A549 (cell line): ENCODE data around the gene CHEK1. TPM values are rescaled to one million over a fixed set of nuclear protein-coding genes. Genes with fewer than 3 reads are reported as not detected.

ENCODE experiments used
- ATAC-seq, 2 experiments: fragments of 200-7000 bp in 1 of 2; fragments of >200 bp in 1 of 2; cut with Nextera tagmentation in 1 of 2; cut with Tn5 transposase in 1 of 2; 3 replicates each; pipeline versions ENCODE4 v1.8.0 to v1.9.1; 2018 to 2020; ENCODE audit warnings: mild to moderate bottlenecking in 1 of 2, moderate library complexity in 1 of 2
- CTCF ChIA-PET: fragments of 300-600 bp; sonication (Branson Sonifier 250); formaldehyde crosslinking; extraction: SDS; loops from one replicate; lab custom pipeline; 2021; ENCODE audit warnings: antibody characterized with exemption, inconsistent platforms; lab: Yijun Ruan, JAX
- POLR2A ChIA-PET: fragments of 350-600 bp; formaldehyde crosslinking; extraction: SDS; loops from one replicate; lab custom pipeline; 2021; ENCODE audit warnings: antibody characterized with exemption, inconsistent platforms; lab: Yijun Ruan, JAX
- DNase-seq, 2 experiments: peaks; one replicate each; pipeline versions ENCODE4 v3.0.0 to v3.0.0-alpha.2; 2011 to 2016; ENCODE audit warnings: low read depth in 1 of 2, low spot score in 1 of 2
- FAIRE-seq: peaks from 2 replicates; lab custom pipeline; 2011; peaks lifted over from hg19 to GRCh38; lab: Jason Lieb, UNC
- H3K27ac ChIP-seq, 2 experiments: fragments of >200 bp; sonication (Bioruptor Twin); formaldehyde crosslinking; 3 replicates each; pipeline ENCODE4 v1.5.1; 2016 to 2017
- H3K4me1 ChIP-seq: fragments of >200 bp; sonication (Bioruptor Twin); formaldehyde crosslinking; 3 replicates; pipeline ENCODE4 v1.6.1; 2016
- H3K4me2 ChIP-seq: fragments of >200 bp; sonication (Bioruptor Twin); formaldehyde crosslinking; 3 replicates; pipeline ENCODE4 v1.6.1; 2016
- H3K4me3 ChIP-seq: fragments of >200 bp; sonication (Bioruptor Twin); formaldehyde crosslinking; 3 replicates; pipeline ENCODE4 v1.5.1; 2016
- H3K9me3 ChIP-seq: fragments of >200 bp; sonication (Bioruptor Twin); formaldehyde crosslinking; 3 replicates; pipeline ENCODE4 v1.6.1; 2016
- BCL3 ChIP-seq: fragments of >200 bp; sonication (Bioruptor Twin); formaldehyde crosslinking; IDR thresholded peaks from 3 replicates; pipeline ENCODE4 v1.6.1; 2016
- BHLHE40 ChIP-seq: IDR thresholded peaks from 2 replicates; pipeline ENCODE4 v1.6.1; 2012; ENCODE audit warnings: low read depth, low read length, inconsistent platforms
- CTCF ChIP-seq: fragments of >200 bp; sonication (Bioruptor Twin); formaldehyde crosslinking; IDR thresholded peaks from 3 replicates; pipeline ENCODE4 v1.5.1; 2016
- EHMT2 ChIP-seq: fragments of 200-600 bp; sonication (generic); IDR thresholded peaks from 2 replicates; pipeline ENCODE4 v1.6.1; 2016; ENCODE audit warnings: antibody characterized with exemption, low read depth, mild to moderate bottlenecking, moderate library complexity
- ELK1 ChIP-seq: fragments of 150-350 bp; IDR thresholded peaks from 2 replicates; pipeline ENCODE4 v1.6.1; 2014; ENCODE audit warnings: low read depth, mild to moderate bottlenecking, low read length
- ESRRA ChIP-seq: fragments of 150-350 bp; IDR thresholded peaks from 2 replicates; pipeline ENCODE4 v1.6.1; 2014; ENCODE audit warnings: mild to moderate bottlenecking, low read length, borderline replicate concordance
- HES2 ChIP-seq: fragments of >200 bp; sonication (Bioruptor Twin); formaldehyde crosslinking; IDR thresholded peaks from 2 replicates; pipeline ENCODE4 v1.6.1; 2016
- HEYL ChIP-seq: fragments of 250-450 bp; sonication (Bioruptor Pico); IDR thresholded peaks from 2 replicates; pipeline ENCODE4 v1.8.0; 2021; ENCODE audit warnings: mild to moderate bottlenecking, moderate library complexity
- HMGXB4 ChIP-seq: fragments of 250-450 bp; sonication (Bioruptor Pico); IDR thresholded peaks from 2 replicates; pipeline ENCODE4 v1.5.0; 2021; ENCODE audit warnings: mild to moderate bottlenecking, moderate library complexity, borderline replicate concordance
- JUN ChIP-seq, 2 experiments: fragments of >200 bp; sonication (Bioruptor Twin); formaldehyde crosslinking; IDR thresholded peaks; 2 replicates in 1 of 2; 3 replicates in 1 of 2; pipeline ENCODE4 v1.6.1; 2016 to 2017
- JUNB ChIP-seq: fragments of >200 bp; sonication (Bioruptor Twin); formaldehyde crosslinking; IDR thresholded peaks from 2 replicates; pipeline ENCODE4 v1.6.1; 2016
- KDM5A ChIP-seq: fragments of 200-600 bp; sonication (generic); IDR thresholded peaks from 2 replicates; pipeline ENCODE4 v1.6.1; 2016; ENCODE audit warnings: antibody characterized with exemption, mild to moderate bottlenecking
- MAX ChIP-seq: IDR thresholded peaks from 2 replicates; pipeline ENCODE4 v1.6.1; 2012
- MAZ ChIP-seq: fragments of 150-350 bp; IDR thresholded peaks from 2 replicates; pipeline ENCODE4 v1.6.1; 2014; ENCODE audit warnings: antibody characterized with exemption, low read depth, low read length, borderline replicate concordance
- NFE2L2 ChIP-seq: fragments of 150-350 bp; conservative IDR thresholded peaks from 2 replicates; pipeline ENCODE4 v1.6.1; 2014; ENCODE audit warnings: low read length
- PHF8 ChIP-seq: fragments of 200-600 bp; sonication (generic); IDR thresholded peaks from 2 replicates; pipeline ENCODE4 v1.6.1; 2016; ENCODE audit warnings: low read depth, mild to moderate bottlenecking, antibody characterized with exemption, moderate library complexity, borderline replicate concordance
- POLR2A ChIP-seq: IDR thresholded peaks from 2 replicates; pipeline ENCODE4 v1.6.1; 2012; ENCODE audit warnings: mild to moderate bottlenecking, low read length
- POLR2AphosphoS2 ChIP-seq: conservative IDR thresholded peaks from 2 replicates; pipeline ENCODE4 v1.6.1; 2012; ENCODE audit warnings: low read length, improper control_type of control experiment, inconsistent platforms
- RAD21 ChIP-seq, 2 experiments: fragments of >200 bp in 1 of 2; sonication (Bioruptor Twin) in 1 of 2; formaldehyde crosslinking in 1 of 2; IDR thresholded peaks in 1 of 2; conservative IDR thresholded peaks in 1 of 2; 2 replicates in 1 of 2; 3 replicates in 1 of 2; pipeline ENCODE4 v1.6.1; 2012 to 2018; ENCODE audit warnings: inconsistent platforms in 1 of 2
- RNF2 ChIP-seq: fragments of 200-600 bp; sonication (generic); IDR thresholded peaks from 2 replicates; pipeline ENCODE4 v1.6.1; 2016; ENCODE audit warnings: low read depth, mild to moderate bottlenecking, antibody characterized with exemption, moderate library complexity, borderline replicate concordance
- SREBF2 ChIP-seq: fragments of 450-650 bp; IDR thresholded peaks from 2 replicates; pipeline ENCODE4 v1.6.1; 2014; ENCODE audit warnings: mild to moderate bottlenecking, moderate library complexity
- USF2 ChIP-seq: fragments of 450-650 bp; IDR thresholded peaks from 2 replicates; pipeline ENCODE4 v1.6.1; 2014; ENCODE audit warnings: antibody characterized with exemption
- ZC3H11A ChIP-seq: fragments of 450-650 bp; IDR thresholded peaks from 2 replicates; pipeline ENCODE4 v1.6.1; 2014; ENCODE audit warnings: antibody characterized with exemption, mild to moderate bottlenecking
- ZFP36 ChIP-seq: fragments of 450-650 bp; IDR thresholded peaks from 2 replicates; pipeline ENCODE4 v1.6.1; 2014; ENCODE audit warnings: borderline replicate concordance; ENCODE audit not compliant: partially characterized antibody
- ZNF302 ChIP-seq: fragments of 250-450 bp; sonication (Bioruptor Pico); IDR thresholded peaks from 2 replicates; pipeline ENCODE4 v1.9.0; 2021; ENCODE audit warnings: inconsistent platforms, mild to moderate bottlenecking, moderate library complexity
- ZSCAN20 ChIP-seq: fragments of 250-450 bp; sonication (Bioruptor Pico); IDR thresholded peaks from 2 replicates; pipeline ENCODE4 v1.8.0; 2022; ENCODE audit warnings: mild to moderate bottlenecking, moderate library complexity
- WGBS: methylation state at CpG from one replicate; pipeline ENCODE4 v1.1.6; 2017; ENCODE audit errors: missing lambda C conversion rate; 5-methylcytosine and 5-hydroxymethylcytosine counted together
- polyA plus RNA-seq, 4 experiments: library from polyadenylated mRNA; depleted of rRNA in 3 of 4; stranded (reverse); fragments of >200 nt; fragmentation: RNase III in 1 of 4; extraction: RNeasy Plus Mini Kit Qiagen cat#74134 plus additional on column Dnase treatment in 1 of 4; gene quantifications; 2 replicates in 3 of 4; 3 replicates in 1 of 4; pipeline ENCODE4 v1.2.3, GENCODE V29; 2011 to 2017

The CHEK1 gene
- polyA plus RNA-seq, 2 of the 4 experiments (the other 2 are of a cell fraction): 35.2 to 64.5 TPM

- TF ChIP-seq ELK1: no peak
- TF ChIP-seq JUN (IDR thresholded peaks at IDR 0.05): no peak
- no peak for TF ChIP-seq ZSCAN20 (CRISPR knock-in tag)
- no peak for TF ChIP-seq ESRRA
- TF ChIP-seq ZFP36: no peak
- TF ChIP-seq MAX: no peak
- TF ChIP-seq JUNB: no peak
- 83% methylated on average over 2 of the region's 2 CpGs for WGBS
- Histone ChIP-seq H3K4me1 (no peaks in the 10 kb centered on the region), H3K4me2 (no peak overlapping the region), H3K9me3 (no peaks in the 10 kb centered on the region), H3K27ac (no peak overlapping the region), H3K4me3 (no peak overlapping the region)
- DNase-seq (no peak), FAIRE-seq (no peak), ATAC-seq (no peak)
- ChIA-PET CTCF (no interaction called here), POLR2A (no interaction called here)
Observed at GRCh38 chr11:125675196-125675595, 50.2 kb downstream of the CHEK1 start.

- H3K4me1 ChIP-seq: no peaks in the 10 kb centered on the region
- WGBS: 98% methylated on average over 4 of the region's 4 CpGs
- TF ChIP-seq POLR2A: no peak
- TF ChIP-seq CTCF: peak; percentile 20; the same call in 1 of the 3 replicates
- peak in 1 of 2 experiments; percentile 7; a peak in 1 of 5 replicates for TF ChIP-seq RAD21 (conservative IDR thresholded peaks at IDR 0.05 in 1 of 2, IDR thresholded peaks at IDR 0.05 in 1 of 2)
- H3K9me3 ChIP-seq: no peaks in the 10 kb centered on the region
- no peak overlapping the region for H3K4me2 ChIP-seq
- no peak overlapping the region for H3K4me3 ChIP-seq
- FAIRE-seq (no peak), ATAC-seq (no peak), DNase-seq (no peak)
- ChIA-PET POLR2A (no interaction called here), CTCF (interaction anchor here (0.6 to 1.2 kb wide), 4 partner anchors 16 to 30 kb away, joined by 3 to 5 read pairs (median 3); no protein-coding TSS in a partner anchor)
- no peak overlapping the region for H3K27ac ChIP-seq
Observed at GRCh38 chr11:125679397-125679796, 54.4 kb downstream of the CHEK1 start.

- H3K4me2 ChIP-seq: no peak overlapping the region
- no peaks in the 10 kb centered on the region for H3K4me1 ChIP-seq
- POLR2A ChIA-PET: no interaction called here
- TF ChIP-seq ZSCAN20 (CRISPR knock-in tag) (no peak), MAZ (no peak), HES2 (no peak), HEYL (CRISPR knock-in tag) (no peak), HMGXB4 (CRISPR knock-in tag) (no peak), EHMT2 (no peak), SREBF2 (no peak), POLR2A (no peak), NFE2L2 (no peak), BHLHE40 (no peak), USF2 (no peak), BCL3 (no peak), PHF8 (no peak), KDM5A (no peak), RNF2 (no peak), ZNF302 (CRISPR knock-in tag) (no peak), POLR2AphosphoS2 (no peak), JUNB (no peak), ZC3H11A (no peak)
- TF ChIP-seq, all 56 proteins: peak for 0
- no peak for FAIRE-seq
- WGBS: 76% methylated on average over 2 of the region's 2 CpGs
- Histone ChIP-seq H3K9me3 (no peaks in the 10 kb centered on the region), H3K4me3 (no peak overlapping the region), H3K27ac (no peak overlapping the region)
- CTCF ChIA-PET: interaction anchor here (0.6 to 1.2 kb wide), 4 partner anchors 15 to 30 kb away, joined by 3 to 5 read pairs (median 3); no protein-coding TSS in a partner anchor
- DNase-seq: no peak
- ATAC-seq: no peak
Observed at GRCh38 chr11:125679837-125680236, 54.9 kb downstream of the CHEK1 start.
